Fibroblast of lung (primary cell): ENCODE measurements around the gene AOAH.

ENCODE experiments used
- CTCF ChIP-seq, 2 donors: IDR thresholded peaks in 1 of 2; conservative IDR thresholded peaks in 1 of 2; 1 replicate in 1 of 2; 2 replicates in 1 of 2; pipeline ENCODE4 v1.5.1; 2011 to 2012; ENCODE audit warnings: low read length in 2 of 2, control low read depth in 1 of 2, inconsistent platforms in 1 of 2, low read depth in 1 of 2, mild to moderate bottlenecking in 1 of 2
- EZH2 ChIP-seq: IDR thresholded peaks from 2 replicates; pipeline ENCODE4 v1.5.1; 2012; ENCODE audit warnings: low read length, control low read depth, mild to moderate bottlenecking; ENCODE audit errors: missing control alignments

- TF ChIP-seq CTCF (conservative IDR thresholded peaks at IDR 0.05 in 1 of 2, IDR thresholded peaks at IDR 0.05 in 1 of 2; ENCODE audit: low read depth in 1 of 2, low read length in 2 of 2), result no peak
- TF ChIP-seq EZH2, result no peak
Measured at GRCh38 chr7:36638140-36638539, 86.2 kb downstream of the AOAH start.
